Choroid plexus epithelial cell (primary cell): ENCODE results near the gene FFAR1.

Experiments
- DNase-seq: peaks from one replicate; pipeline ENCODE4 v3.0.0-alpha.2; 2010; ENCODE audit warnings: low read depth
- H3K4me3 ChIP-seq: 2 replicates; pipeline ENCODE4 v1.5.1; 2011; ENCODE audit warnings: low read depth, mild to moderate bottlenecking, control low read depth, low read length, moderate library complexity
- TF ChIP-seq, protein P1 (sequence below): conservative IDR thresholded peaks from 2 replicates; pipeline ENCODE4 v1.5.1; 2011; ENCODE audit warnings: low read depth, mild to moderate bottlenecking, control low read depth, inconsistent platforms, low read length, moderate library complexity

FFAR1 gene

DNA sequence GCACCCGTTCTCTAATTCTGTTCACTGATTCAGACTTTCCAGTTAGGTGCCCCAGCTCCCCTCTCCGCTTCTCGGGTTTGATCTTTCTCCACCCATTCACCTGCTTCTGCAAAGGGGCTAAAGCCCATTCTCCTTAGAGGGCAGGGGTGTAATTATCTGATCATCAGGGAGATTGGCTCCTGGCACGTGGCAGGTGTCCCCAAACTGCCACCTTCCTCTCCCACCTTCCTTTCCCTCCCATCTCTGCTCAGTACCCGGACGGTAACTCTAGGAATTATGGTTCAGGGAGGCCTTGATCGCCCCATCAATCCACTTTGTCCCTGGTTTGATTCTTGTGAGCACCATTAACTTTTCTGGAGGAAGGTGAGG lies 212 bp downstream of the FFAR1 start:
- DNase-seq, result no peak
- no peak overlapping the region for H3K4me3 ChIP-seq
- TF ChIP-seq, protein P1, sequence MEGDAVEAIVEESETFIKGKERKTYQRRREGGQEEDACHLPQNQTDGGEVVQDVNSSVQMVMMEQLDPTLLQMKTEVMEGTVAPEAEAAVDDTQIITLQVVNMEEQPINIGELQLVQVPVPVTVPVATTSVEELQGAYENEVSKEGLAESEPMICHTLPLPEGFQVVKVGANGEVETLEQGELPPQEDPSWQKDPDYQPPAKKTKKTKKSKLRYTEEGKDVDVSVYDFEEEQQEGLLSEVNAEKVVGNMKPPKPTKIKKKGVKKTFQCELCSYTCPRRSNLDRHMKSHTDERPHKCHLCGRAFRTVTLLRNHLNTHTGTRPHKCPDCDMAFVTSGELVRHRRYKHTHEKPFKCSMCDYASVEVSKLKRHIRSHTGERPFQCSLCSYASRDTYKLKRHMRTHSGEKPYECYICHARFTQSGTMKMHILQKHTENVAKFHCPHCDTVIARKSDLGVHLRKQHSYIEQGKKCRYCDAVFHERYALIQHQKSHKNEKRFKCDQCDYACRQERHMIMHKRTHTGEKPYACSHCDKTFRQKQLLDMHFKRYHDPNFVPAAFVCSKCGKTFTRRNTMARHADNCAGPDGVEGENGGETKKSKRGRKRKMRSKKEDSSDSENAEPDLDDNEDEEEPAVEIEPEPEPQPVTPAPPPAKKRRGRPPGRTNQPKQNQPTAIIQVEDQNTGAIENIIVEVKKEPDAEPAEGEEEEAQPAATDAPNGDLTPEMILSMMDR, result no peak

DNA sequence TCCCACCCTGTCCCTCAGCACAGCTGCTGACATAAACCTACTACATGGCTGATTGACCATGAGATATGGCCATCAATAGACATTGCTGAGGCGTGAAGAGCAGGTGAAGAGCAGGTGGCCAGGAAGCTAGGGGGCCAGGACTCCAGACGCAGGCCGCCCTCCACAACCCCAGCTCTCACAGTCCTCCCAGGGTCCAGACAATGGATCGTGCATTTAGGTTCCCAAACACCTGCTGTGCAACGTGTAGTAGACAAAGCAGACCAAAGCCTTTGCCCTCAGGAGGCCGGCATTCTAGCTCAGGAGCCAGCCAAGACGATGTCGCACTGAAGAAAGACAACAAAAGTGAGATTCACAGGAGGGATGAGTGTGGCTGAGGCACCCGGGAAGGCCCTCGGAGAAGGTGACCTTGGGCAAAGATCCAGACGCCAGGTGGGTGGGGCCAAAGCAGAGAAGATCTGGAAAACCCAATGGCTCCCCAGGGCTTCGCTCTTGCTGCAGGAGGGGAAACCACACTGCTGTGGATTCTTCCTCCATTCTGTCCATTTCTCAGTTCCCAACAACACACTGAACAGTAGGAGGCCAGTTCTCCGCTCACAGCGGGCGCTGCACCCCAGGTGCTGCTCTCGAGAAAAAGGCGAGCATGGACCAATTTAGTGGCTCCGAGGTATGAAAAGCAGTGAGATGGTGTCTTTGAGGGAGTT lies 1.4 kb downstream of the FFAR1 start:
- no peak for DNase-seq
- TF ChIP-seq, protein P1, result no peak

DNA sequence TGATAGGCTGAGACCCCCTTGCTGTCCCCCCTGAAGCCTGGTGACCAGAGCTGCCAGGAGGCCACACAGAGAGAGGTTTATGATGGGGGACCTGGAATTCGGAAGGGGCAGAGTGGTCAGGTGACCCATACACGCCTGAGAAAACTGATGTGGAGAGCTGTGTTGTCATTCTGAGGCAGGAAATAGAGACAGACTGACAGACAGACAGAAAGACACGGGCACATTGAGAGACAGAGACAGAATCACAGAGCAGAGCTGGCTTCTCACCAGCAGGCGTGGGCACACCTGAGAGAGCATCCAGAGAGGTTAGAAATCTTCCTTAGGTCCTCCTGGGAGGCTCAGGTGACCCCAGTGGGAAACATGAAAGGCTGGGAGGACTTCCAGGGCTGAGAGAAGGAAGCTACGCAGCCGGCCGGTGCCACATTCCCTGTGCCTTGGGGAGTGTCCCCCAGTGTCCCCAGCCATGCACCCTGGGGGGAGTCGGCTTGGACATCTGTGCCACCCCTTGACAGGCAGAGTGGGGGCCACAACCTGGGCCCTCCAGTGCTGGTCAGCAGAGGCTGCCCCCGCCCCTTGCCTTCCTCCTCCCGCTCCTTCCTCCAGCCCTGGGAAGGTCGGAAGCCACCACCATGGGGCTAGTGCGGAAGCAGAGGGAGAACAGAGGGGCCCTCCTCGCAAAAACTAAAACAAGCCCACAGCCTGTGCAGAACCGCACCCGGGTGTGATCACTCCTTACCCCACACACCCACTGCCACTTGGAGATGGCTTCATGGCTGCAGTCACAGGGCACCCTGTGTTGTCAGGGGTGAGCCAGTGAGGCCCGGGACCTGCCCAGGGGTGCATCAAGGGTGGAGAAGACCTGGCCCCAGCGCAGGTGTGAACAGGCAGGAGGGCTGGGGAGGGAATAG lies 2.2 kb downstream of the FFAR1 start:
- DNase-seq, result no peak
- H3K4me3 ChIP-seq, result no peak overlapping the region
- TF ChIP-seq, protein P1, result no peak

More for the DNA sequence above, 1.4 kb downstream of the FFAR1 start:
- no peak overlapping the region for H3K4me3 ChIP-seq

DNA sequence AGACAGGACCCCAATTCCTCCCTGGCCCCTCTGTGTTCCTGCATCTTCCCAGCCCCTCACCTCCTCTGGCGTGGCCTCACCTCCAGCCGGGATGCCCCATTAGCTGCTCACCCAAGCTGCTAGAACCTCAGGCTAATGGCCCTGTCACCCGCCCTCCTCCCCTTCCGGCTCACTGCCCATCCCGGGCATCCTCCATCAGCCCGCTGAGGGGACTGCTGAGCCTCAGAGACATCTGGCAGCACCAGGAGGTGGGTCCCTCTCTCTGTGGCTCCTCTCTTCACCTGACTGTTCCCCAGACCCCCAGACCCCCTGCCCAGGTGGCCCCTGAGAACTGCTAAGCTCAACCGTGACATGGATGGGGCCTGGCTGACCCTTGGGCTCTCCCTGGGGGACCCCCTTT lies 2.9 kb downstream of the FFAR1 start:
- H3K4me3 ChIP-seq, result no peak overlapping the region
- DNase-seq, result no peak
- TF ChIP-seq, protein P1, result no peak

DNA sequence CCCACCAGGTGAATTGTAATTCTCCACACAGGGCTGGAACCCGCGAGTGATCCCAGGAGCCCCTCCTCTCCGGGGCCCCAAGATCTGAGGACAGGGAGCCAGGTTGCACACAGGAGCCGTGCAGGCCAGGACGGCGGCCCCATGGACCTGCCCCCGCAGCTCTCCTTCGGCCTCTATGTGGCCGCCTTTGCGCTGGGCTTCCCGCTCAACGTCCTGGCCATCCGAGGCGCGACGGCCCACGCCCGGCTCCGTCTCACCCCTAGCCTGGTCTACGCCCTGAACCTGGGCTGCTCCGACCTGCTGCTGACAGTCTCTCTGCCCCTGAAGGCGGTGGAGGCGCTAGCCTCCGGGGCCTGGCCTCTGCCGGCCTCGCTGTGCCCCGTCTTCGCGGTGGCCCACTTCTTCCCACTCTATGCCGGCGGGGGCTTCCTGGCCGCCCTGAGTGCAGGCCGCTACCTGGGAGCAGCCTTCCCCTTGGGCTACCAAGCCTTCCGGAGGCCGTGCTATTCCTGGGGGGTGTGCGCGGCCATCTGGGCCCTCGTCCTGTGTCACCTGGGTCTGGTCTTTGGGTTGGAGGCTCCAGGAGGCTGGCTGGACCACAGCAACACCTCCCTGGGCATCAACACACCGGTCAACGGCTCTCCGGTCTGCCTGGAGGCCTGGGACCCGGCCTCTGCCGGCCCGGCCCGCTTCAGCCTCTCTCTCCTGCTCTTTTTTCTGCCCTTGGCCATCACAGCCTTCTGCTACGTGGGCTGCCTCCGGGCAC lies 3.9 kb downstream of the FFAR1 start:
- no peak for DNase-seq
- TF ChIP-seq, protein P1, result no peak
- H3K4me3 ChIP-seq, result no peak overlapping the region

DNA sequence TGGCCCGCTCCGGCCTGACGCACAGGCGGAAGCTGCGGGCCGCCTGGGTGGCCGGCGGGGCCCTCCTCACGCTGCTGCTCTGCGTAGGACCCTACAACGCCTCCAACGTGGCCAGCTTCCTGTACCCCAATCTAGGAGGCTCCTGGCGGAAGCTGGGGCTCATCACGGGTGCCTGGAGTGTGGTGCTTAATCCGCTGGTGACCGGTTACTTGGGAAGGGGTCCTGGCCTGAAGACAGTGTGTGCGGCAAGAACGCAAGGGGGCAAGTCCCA lies 4.4 kb downstream of the FFAR1 start:
- TF ChIP-seq, protein P1, result no peak
- H3K4me3 ChIP-seq, result no peak overlapping the region
- DNase-seq, result no peak
